Neural cell (in vitro differentiated cells): ENCODE data around the gene WFIKKN1. TPM values are rescaled to one million over a fixed set of nuclear protein-coding genes. Genes with fewer than 3 reads are reported as not detected.

Source experiments
- H2AFZ ChIP-seq: fragments of 200-600, 300-800 bp; sonication (generic), shearing (Covaris generic); 2 replicates; pipeline ENCODE4 v1.6.0; 2014; ENCODE audit warnings: low read depth, mild to moderate bottlenecking, antibody characterized with exemption, low read length, moderate library complexity
- H3F3A ChIP-seq: fragments of 200-600 bp; shearing (Covaris generic); 2 replicates; pipeline ENCODE4 v1.6.1; 2016; ENCODE audit warnings: mild to moderate bottlenecking, moderate library complexity, mixed read lengths, antibody characterized with exemption, low read length; ENCODE audit not compliant: insufficient read depth, poor library complexity, severe bottlenecking
- H3K27ac ChIP-seq: fragments of 200-600, 300-800 bp; sonication (generic), shearing (Covaris generic); 2 replicates; pipeline ENCODE4 v1.5.1; 2014; ENCODE audit warnings: mild to moderate bottlenecking, low read length, moderate library complexity
- H3K27me3 ChIP-seq: fragments of 300-800, 200-600 bp; sonication (generic), shearing (Covaris generic); 2 replicates; pipeline ENCODE4 v1.6.0; 2014; ENCODE audit warnings: mild to moderate bottlenecking, low read depth, low read length, moderate library complexity; ENCODE audit not compliant: insufficient read depth
- H3K36me3 ChIP-seq: fragments of 300-800, 200-600 bp; sonication (generic), shearing (Covaris generic); 2 replicates; pipeline ENCODE4 v1.5.1; 2014; ENCODE audit warnings: mild to moderate bottlenecking, antibody characterized with exemption, low read length, moderate library complexity; ENCODE audit not compliant: insufficient read depth
- H3K4me2 ChIP-seq: fragments of 300-800, 200-600 bp; sonication (generic), shearing (Covaris generic); 2 replicates; pipeline ENCODE4 v1.6.0; 2014; ENCODE audit warnings: mild to moderate bottlenecking, low read length
- H3K4me3 ChIP-seq: fragments of 300-800, 200-600 bp; sonication (generic), shearing (Covaris generic); 2 replicates; pipeline ENCODE4 v1.5.1; 2014; ENCODE audit warnings: mild to moderate bottlenecking, low read length, moderate library complexity
- H3K79me2 ChIP-seq: fragments of 200-600 bp; shearing (Covaris generic); replicated peaks from 2 replicates; pipeline ENCODE4 v1.6.0; 2014; ENCODE audit warnings: mild to moderate bottlenecking, low read length, moderate library complexity; ENCODE audit not compliant: insufficient read depth
- H3K9ac ChIP-seq: fragments of 300-800, 200-600 bp; sonication (generic), shearing (Covaris generic); 2 replicates; pipeline ENCODE4 v1.6.1; 2016; ENCODE audit warnings: mild to moderate bottlenecking, low read length, mixed read lengths
- H3K9me2 ChIP-seq: fragments of 200-600 bp; shearing (Covaris generic); 2 replicates; pipeline ENCODE4 v1.6.1; 2016; ENCODE audit warnings: mild to moderate bottlenecking, low read length, mixed read lengths; ENCODE audit not compliant: insufficient read depth
- H3K9me3 ChIP-seq: fragments of 200-600, 300-800 bp; sonication (generic), shearing (Covaris generic); 2 replicates; pipeline ENCODE4 v1.6.1; 2016; ENCODE audit warnings: mild to moderate bottlenecking, mixed run types, low read length, moderate library complexity, mixed read lengths
- H4K20me1 ChIP-seq: fragments of 200-600 bp; shearing (Covaris generic); 2 replicates; pipeline ENCODE4 v1.6.1; 2016; ENCODE audit warnings: mild to moderate bottlenecking, mixed run types; ENCODE audit not compliant: insufficient read depth
- EP300 ChIP-seq: fragments of 450-650 bp; conservative IDR thresholded peaks from 2 replicates; pipeline ENCODE4 v1.6.1; 2014; ENCODE audit warnings: antibody characterized with exemption, mild to moderate bottlenecking, moderate library complexity; ENCODE audit not compliant: poor library complexity, severe bottlenecking
- EZH2 ChIP-seq: fragments of 200-600, 300-800 bp; shearing (Covaris generic), sonication (generic); IDR thresholded peaks from 2 replicates; pipeline ENCODE4 v1.6.1; 2014; ENCODE audit warnings: antibody characterized with exemption, low read length, borderline replicate concordance, mild to moderate bottlenecking; ENCODE audit not compliant: insufficient read depth, poor library complexity, severe bottlenecking
- MXI1 ChIP-seq: fragments of 450-650 bp; conservative IDR thresholded peaks from 2 replicates; pipeline ENCODE4 v1.6.1; 2014; ENCODE audit warnings: antibody characterized with exemption, mild to moderate bottlenecking; ENCODE audit not compliant: poor library complexity, severe bottlenecking
- POLR2AphosphoS5 ChIP-seq: IDR thresholded peaks from 2 replicates; pipeline ENCODE4 v1.6.1; 2012
- RAD21 ChIP-seq: fragments of 450-650 bp; conservative IDR thresholded peaks from 2 replicates; pipeline ENCODE4 v1.6.1; 2014; ENCODE audit warnings: antibody characterized with exemption, mild to moderate bottlenecking, moderate library complexity
- SMC3 ChIP-seq: fragments of 450-650 bp; conservative IDR thresholded peaks from 2 replicates; pipeline ENCODE4 v1.6.1; 2014; ENCODE audit warnings: antibody characterized with exemption, mild to moderate bottlenecking, moderate library complexity; ENCODE audit not compliant: poor library complexity
- TAF1 ChIP-seq: IDR thresholded peaks from 2 replicates; pipeline ENCODE4 v1.6.1; 2012; ENCODE audit warnings: low read depth
- polyA plus RNA-seq: library from polyadenylated mRNA; depleted of rRNA; stranded (reverse); fragments of >200 nt; gene quantifications from 2 replicates; pipeline ENCODE4 v1.2.3, GENCODE V29; 2014
- TF ChIP-seq, protein P1 (sequence below): fragments of 450-650 bp; IDR thresholded peaks from 2 replicates; pipeline ENCODE4 v1.5.1; 2014; ENCODE audit warnings: antibody characterized with exemption, mild to moderate bottlenecking, moderate library complexity; ENCODE audit not compliant: poor library complexity, severe bottlenecking
- TF ChIP-seq, protein P2 (sequence below): IDR thresholded peaks from 2 replicates; pipeline ENCODE4 v1.6.1; 2012; ENCODE audit warnings: borderline replicate concordance

The WFIKKN1 gene
- polyA plus RNA-seq, 1 donor from 2014 or later: 0.43 TPM

DNA sequence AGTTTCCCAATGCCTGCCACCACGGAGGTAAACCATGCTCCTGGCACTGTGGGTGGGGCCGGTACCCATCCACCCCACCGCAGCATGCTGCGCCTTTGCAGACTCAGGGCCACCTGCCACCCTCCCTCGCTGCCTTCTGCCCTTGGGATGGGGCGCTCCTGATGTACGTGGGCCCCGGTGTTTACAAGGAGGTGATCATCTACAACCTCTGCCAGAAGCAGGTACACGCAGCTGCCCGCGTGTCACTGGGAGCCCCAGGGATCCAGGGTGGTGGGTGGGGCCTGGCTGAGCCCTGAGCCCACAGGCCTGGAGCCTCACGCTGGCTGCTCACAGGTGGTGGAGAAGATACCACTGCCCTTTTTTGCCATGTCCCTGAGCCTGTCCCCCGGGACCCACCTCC, 35.8 kb downstream of the WFIKKN1 start:
- H3K4me2 ChIP-seq: no peak overlapping the region
- TF ChIP-seq RAD21: no peak
- TF ChIP-seq, protein P1, sequence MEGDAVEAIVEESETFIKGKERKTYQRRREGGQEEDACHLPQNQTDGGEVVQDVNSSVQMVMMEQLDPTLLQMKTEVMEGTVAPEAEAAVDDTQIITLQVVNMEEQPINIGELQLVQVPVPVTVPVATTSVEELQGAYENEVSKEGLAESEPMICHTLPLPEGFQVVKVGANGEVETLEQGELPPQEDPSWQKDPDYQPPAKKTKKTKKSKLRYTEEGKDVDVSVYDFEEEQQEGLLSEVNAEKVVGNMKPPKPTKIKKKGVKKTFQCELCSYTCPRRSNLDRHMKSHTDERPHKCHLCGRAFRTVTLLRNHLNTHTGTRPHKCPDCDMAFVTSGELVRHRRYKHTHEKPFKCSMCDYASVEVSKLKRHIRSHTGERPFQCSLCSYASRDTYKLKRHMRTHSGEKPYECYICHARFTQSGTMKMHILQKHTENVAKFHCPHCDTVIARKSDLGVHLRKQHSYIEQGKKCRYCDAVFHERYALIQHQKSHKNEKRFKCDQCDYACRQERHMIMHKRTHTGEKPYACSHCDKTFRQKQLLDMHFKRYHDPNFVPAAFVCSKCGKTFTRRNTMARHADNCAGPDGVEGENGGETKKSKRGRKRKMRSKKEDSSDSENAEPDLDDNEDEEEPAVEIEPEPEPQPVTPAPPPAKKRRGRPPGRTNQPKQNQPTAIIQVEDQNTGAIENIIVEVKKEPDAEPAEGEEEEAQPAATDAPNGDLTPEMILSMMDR: no peak
- no peak for TF ChIP-seq TAF1
- no peak for TF ChIP-seq SMC3
- TF ChIP-seq MXI1: no peak
- TF ChIP-seq POLR2AphosphoS5: no peak
- TF ChIP-seq, protein P2, sequence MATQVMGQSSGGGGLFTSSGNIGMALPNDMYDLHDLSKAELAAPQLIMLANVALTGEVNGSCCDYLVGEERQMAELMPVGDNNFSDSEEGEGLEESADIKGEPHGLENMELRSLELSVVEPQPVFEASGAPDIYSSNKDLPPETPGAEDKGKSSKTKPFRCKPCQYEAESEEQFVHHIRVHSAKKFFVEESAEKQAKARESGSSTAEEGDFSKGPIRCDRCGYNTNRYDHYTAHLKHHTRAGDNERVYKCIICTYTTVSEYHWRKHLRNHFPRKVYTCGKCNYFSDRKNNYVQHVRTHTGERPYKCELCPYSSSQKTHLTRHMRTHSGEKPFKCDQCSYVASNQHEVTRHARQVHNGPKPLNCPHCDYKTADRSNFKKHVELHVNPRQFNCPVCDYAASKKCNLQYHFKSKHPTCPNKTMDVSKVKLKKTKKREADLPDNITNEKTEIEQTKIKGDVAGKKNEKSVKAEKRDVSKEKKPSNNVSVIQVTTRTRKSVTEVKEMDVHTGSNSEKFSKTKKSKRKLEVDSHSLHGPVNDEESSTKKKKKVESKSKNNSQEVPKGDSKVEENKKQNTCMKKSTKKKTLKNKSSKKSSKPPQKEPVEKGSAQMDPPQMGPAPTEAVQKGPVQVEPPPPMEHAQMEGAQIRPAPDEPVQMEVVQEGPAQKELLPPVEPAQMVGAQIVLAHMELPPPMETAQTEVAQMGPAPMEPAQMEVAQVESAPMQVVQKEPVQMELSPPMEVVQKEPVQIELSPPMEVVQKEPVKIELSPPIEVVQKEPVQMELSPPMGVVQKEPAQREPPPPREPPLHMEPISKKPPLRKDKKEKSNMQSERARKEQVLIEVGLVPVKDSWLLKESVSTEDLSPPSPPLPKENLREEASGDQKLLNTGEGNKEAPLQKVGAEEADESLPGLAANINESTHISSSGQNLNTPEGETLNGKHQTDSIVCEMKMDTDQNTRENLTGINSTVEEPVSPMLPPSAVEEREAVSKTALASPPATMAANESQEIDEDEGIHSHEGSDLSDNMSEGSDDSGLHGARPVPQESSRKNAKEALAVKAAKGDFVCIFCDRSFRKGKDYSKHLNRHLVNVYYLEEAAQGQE: no peak
- TF ChIP-seq EP300: no peak
- TF ChIP-seq EZH2: no peak
- peaks cover 9% of the 10 kb centered on the region for H3K79me2 ChIP-seq
- no peak overlapping the region for H2AFZ ChIP-seq
- no peaks in the 10 kb centered on the region for H4K20me1 ChIP-seq
- H3K9ac ChIP-seq: no peak overlapping the region
- H3K27me3 ChIP-seq: no peaks in the 10 kb centered on the region
- H3F3A ChIP-seq: no peaks in the 10 kb centered on the region
- H3K4me3 ChIP-seq: no peak overlapping the region
- no peaks in the 10 kb centered on the region for H3K36me3 ChIP-seq
- H3K27ac ChIP-seq: no peak overlapping the region
- H3K9me3 ChIP-seq: no peaks in the 10 kb centered on the region
- H3K9me2 ChIP-seq: no peaks in the 10 kb centered on the region

DNA sequence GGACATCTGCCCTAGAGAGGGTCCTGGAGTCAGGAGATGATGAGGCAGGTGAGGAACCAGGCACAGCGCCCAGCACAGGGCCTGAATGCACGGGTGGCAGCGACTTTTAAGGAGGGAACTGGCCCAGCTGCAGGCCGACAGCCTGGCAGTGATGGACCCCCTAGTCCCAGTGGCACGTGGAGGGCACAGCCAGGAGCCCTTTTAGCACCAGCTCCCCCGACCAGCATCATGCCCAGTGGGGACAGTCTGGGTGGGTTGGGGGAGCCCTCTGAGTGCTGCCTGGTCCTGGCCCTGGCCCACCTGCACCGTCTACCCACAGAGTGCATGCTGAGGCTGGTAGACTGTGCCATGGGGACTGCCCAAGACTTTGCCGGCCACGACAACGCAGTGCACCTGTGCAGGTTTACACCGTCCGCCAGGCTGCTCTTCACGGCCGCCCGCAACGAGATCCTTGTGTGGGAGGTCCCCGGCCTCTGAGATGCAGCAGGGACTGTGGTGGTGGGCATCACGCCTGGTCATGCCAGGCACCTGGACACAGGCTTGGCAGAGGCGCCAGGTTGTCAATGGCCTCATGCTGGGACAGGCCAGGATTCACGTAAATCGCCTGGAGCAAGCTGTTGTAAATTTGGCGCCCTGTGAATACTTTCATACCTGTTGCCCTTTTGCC, 36.5 kb downstream of the WFIKKN1 start:
- no peak overlapping the region for H2AFZ ChIP-seq
- peak overlapping the region; percentile 37 for H3K9ac ChIP-seq

More for the DNA sequence above, 36.5 kb downstream of the WFIKKN1 start:
- TF ChIP-seq, protein P2: no peak
- TF ChIP-seq EZH2 (no peak), POLR2AphosphoS5 (no peak), EP300 (no peak), MXI1 (no peak), SMC3 (no peak), TAF1 (no peak), RAD21 (no peak)
- TF ChIP-seq, protein P1: no peak
- H3K36me3 ChIP-seq: no peaks in the 10 kb centered on the region
- H3K4me3 ChIP-seq: peak overlapping the region; percentile 98
- no peak overlapping the region for H3K4me2 ChIP-seq
- H4K20me1 ChIP-seq: no peaks in the 10 kb centered on the region
- no peaks in the 10 kb centered on the region for H3F3A ChIP-seq
- H3K9me3 ChIP-seq: no peaks in the 10 kb centered on the region
- peaks cover 9% of the 10 kb centered on the region for H3K79me2 ChIP-seq
- H3K27ac ChIP-seq: no peak overlapping the region
- no peaks in the 10 kb centered on the region for H3K9me2 ChIP-seq
- H3K27me3 ChIP-seq: no peaks in the 10 kb centered on the region
